Peyer's patch (tissue), 4 donors: Measurements from ENCODE around the gene HAPSTR1. TPM values are rescaled to one million over a fixed set of nuclear protein-coding genes. Genes with fewer than 3 reads are reported as not detected.
A peak's percentile ranks its signal among the peaks of the same experiment; 100 is the strongest.

ENCODE experiments used
- DNase-seq, 3 donors: peaks; one replicate each; pipeline ENCODE4 v3.0.0-alpha.2; 2017 to 2019
- H3K27ac ChIP-seq, 4 donors: fragments of 200-600 bp; sonication (generic); one replicate each; pipeline ENCODE4 v1.5.1; 2016 to 2019
- H3K27me3 ChIP-seq, 2 donors: fragments of 200-600 bp; sonication (generic); one replicate each; pipeline ENCODE4 v1.5.1; 2019
- H3K36me3 ChIP-seq, 3 donors: fragments of 200-600 bp; sonication (generic); one replicate each; pipeline ENCODE4 v1.5.1; 2016 to 2019
- H3K4me1 ChIP-seq, 4 donors: fragments of 200-600 bp; sonication (generic); one replicate each; pipeline ENCODE4 v1.5.1; 2016 to 2019
- H3K4me3 ChIP-seq, 4 donors: fragments of 200-600 bp; sonication (generic); 1 replicate in 3 of 4; 2 replicates in 1 of 4; pipeline ENCODE4 v1.5.1; 2016 to 2019; ENCODE audit warnings: mild to moderate bottlenecking in 1 of 4
- H3K9me3 ChIP-seq, 4 donors: fragments of 200-600 bp; sonication (generic); one replicate each; pipeline ENCODE4 v1.5.1; 2016 to 2019; ENCODE audit warnings: mild to moderate bottlenecking in 1 of 4
- CTCF ChIP-seq, 6 experiments: fragments of 450-650 bp in 4 of 6; fragments of 200-600 bp in 2 of 6; sonication (generic) in 1 of 6; IDR thresholded peaks; one replicate each; pipeline ENCODE4 v1.5.1; 2017 to 2019; ENCODE audit warnings: antibody characterized with exemption in 6 of 6, mild to moderate bottlenecking in 3 of 6, moderate library complexity in 1 of 6
- POLR2A ChIP-seq, 2 donors: fragments of 450-650 bp; IDR thresholded peaks; one replicate each; pipeline ENCODE4 v1.5.1; 2017; ENCODE audit warnings: antibody characterized with exemption in 2 of 2, mild to moderate bottlenecking in 2 of 2, moderate library complexity in 2 of 2
- total RNA-seq, 4 donors: library from RNA; depleted of rRNA; stranded (reverse); fragments of >200 nt; gene quantifications; one replicate each; pipeline ENCODE4 v1.1.0, GENCODE V29; 2016

HAPSTR1 gene
- total RNA-seq, 4 donors from 2014 or later, result 38.0 to 56.2 (median 53.5) TPM

DNA sequence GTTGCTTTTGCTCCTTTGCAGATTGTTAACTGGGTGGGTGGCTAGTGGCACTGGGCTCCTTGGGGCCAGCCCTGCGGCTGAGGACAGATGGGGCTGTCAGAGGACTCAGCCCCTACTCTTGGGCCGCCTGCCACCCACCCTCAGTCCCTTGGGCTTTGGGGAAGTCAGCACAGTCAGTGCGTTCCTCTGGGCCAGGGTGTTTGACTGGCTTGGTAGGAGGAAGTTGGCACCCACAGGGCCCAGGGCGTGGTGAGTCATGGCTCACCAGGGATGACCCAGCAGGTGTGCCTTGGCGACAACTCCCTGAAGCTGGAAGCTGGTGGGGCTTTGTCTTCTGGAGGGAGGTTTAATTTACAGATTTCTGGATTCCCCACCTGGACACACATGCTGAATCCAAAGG, 32.4 kb downstream of the HAPSTR1 start:
- no peak for TF ChIP-seq CTCF (IDR thresholded peaks at IDR 0.05)
- peak; percentile 71 to 76 for TF ChIP-seq POLR2A (IDR thresholded peaks at IDR 0.05)
- no peaks in the 10 kb centered on the region for H3K27me3 ChIP-seq

DNA sequence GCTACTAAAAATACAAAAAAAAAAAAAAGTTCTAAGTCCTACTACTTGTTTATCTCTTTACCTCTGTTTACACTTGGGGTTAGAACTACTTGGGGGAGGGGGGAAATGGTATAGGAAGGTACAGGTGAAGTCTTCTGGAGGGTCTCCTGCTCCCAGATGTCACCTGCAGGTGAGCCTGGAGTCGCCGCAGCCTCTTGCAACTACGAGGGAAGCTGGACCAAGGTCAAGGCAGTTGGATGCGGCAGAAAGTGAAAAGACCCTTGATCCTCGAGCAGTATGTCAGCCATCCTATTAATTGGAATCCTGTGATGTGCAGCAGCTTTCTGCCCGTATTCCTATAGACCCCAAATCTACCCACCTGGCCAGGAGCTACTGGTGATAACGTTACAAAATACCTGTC, 33.0 kb downstream of the HAPSTR1 start:
- peak overlapping the region in 3 of 4 donors; percentile 29 to 90 (median 87) for H3K27ac ChIP-seq
- no peak for TF ChIP-seq POLR2A (IDR thresholded peaks at IDR 0.05)
- TF ChIP-seq CTCF (IDR thresholded peaks at IDR 0.05), result no peak
- no peaks in the 10 kb centered on the region for H3K36me3 ChIP-seq
- no peak overlapping the region for H3K4me3 ChIP-seq
- no peaks in the 10 kb centered on the region for H3K27me3 ChIP-seq
- H3K4me1 ChIP-seq, result peaks cover 0 to 67% (median 9%) of the 10 kb centered on the region in 4 donors
- DNase-seq, result peak in 1 of 3 donors; percentile 37
- H3K9me3 ChIP-seq, result no peaks in the 10 kb centered on the region

More for the DNA sequence above, 32.4 kb downstream of the HAPSTR1 start:
- H3K27ac ChIP-seq, result peak overlapping the region in 3 of 4 donors; percentile 74 to 90 (median 87)
- peak; percentile 60 to 91 (median 89) for DNase-seq
- H3K36me3 ChIP-seq, result peaks cover 0 to 4% (median 0%) of the 10 kb centered on the region in 3 donors
- H3K4me1 ChIP-seq, result peaks cover 0 to 70% (median 9%) of the 10 kb centered on the region in 4 donors
- H3K4me3 ChIP-seq, result no peak overlapping the region
- H3K9me3 ChIP-seq, result no peaks in the 10 kb centered on the region

DNA sequence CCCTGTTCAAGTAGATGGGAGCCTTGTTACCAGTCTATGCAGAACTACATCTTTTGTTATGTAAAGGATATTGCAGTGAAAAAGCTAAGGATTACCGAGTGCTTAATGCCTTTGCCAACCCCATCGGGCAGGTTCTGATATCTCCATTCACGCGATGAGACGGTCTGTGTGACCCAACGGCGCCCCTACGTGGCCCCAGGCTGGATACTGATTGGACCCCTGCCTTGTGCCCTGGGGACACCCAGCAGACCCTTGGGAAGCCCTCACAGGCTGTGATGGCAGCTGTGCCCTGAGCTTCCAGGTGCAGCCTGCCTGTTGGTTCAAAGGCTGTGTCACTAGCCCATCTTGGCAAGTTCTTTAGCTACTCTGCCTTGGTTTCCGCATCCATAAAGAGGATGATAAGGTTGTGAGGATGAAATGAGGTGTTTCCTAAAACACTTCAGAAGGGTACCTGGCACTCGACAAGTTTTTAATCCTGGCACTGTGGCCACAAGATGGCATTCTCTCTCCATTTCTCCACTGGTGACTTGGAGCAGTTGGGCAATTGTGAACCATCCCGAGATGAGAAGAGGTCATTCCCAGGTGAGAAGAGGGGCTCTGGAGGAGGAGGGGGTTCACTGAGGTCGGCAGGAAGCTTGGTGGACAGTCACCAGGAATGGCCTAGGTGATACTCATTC, 33.6 kb downstream of the HAPSTR1 start:
- peak overlapping the region in 1 of 4 donors; percentile 90 for H3K27ac ChIP-seq
- no peaks in the 10 kb centered on the region for H3K27me3 ChIP-seq
- DNase-seq, result peak in 1 of 3 donors; percentile 45
- no peak overlapping the region for H3K4me3 ChIP-seq
- no peak for TF ChIP-seq CTCF (IDR thresholded peaks at IDR 0.05)
- TF ChIP-seq POLR2A (IDR thresholded peaks at IDR 0.05), result no peak
- H3K36me3 ChIP-seq, result no peaks in the 10 kb centered on the region
- no peaks in the 10 kb centered on the region for H3K9me3 ChIP-seq
- peaks cover 0 to 67% (median 9%) of the 10 kb centered on the region in 4 donors for H3K4me1 ChIP-seq

GRCh38 chr16:9125658-9126505, 34.4 kb downstream of the HAPSTR1 start:
- no peak for DNase-seq
- H3K27me3 ChIP-seq, result no peaks in the 10 kb centered on the region
- no peak overlapping the region for H3K4me3 ChIP-seq
- no peak overlapping the region for H3K27ac ChIP-seq
- TF ChIP-seq POLR2A (IDR thresholded peaks at IDR 0.05), result no peak
- no peak for TF ChIP-seq CTCF (IDR thresholded peaks at IDR 0.05)
- H3K9me3 ChIP-seq, result no peaks in the 10 kb centered on the region
- H3K4me1 ChIP-seq, result peaks cover 0 to 67% (median 9%) of the 10 kb centered on the region in 4 donors
- H3K36me3 ChIP-seq, result no peaks in the 10 kb centered on the region

GRCh38 chr16:9126609-9127008, 35.2 kb downstream of the HAPSTR1 start:
- Histone ChIP-seq H3K27ac (no peak overlapping the region), H3K4me3 (no peak overlapping the region), H3K9me3 (no peaks in the 10 kb centered on the region), H3K27me3 (no peaks in the 10 kb centered on the region), H3K36me3 (no peaks in the 10 kb centered on the region), H3K4me1 (peaks cover 0 to 60% (median 9%) of the 10 kb centered on the region in 4 donors)
- no peak for DNase-seq
- TF ChIP-seq CTCF (IDR thresholded peaks at IDR 0.05), result no peak
- TF ChIP-seq POLR2A (IDR thresholded peaks at IDR 0.05), result no peak
